ENCODE measurements around the gene ZDHHC11.
"Not testable (repeated sequence)": the region's sequence is repeated elsewhere in the genome, so short reads cannot be mapped to it uniquely, and the experiment has no call there.

DNA sequence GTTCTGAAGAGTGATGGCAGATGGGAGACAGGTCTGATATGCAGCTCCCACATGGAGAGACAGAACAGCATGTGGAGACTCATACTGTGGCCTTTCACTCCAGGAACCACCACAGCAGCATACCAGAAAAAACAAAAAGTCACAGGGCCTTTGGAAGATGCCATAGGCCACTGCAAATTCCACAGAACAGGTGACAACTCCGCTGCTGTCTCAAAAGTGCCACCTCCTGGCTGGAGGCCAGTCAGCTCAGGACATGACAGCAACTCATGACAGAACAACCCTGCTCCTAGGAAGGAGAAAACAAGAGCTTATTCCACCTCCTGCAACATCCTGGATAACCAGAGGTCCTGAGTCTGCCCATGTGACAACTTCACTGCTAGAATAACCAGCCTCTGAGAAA lies 25.2 kb downstream of the ZDHHC11 start:
- TF ChIP-seq, protein P1, sequence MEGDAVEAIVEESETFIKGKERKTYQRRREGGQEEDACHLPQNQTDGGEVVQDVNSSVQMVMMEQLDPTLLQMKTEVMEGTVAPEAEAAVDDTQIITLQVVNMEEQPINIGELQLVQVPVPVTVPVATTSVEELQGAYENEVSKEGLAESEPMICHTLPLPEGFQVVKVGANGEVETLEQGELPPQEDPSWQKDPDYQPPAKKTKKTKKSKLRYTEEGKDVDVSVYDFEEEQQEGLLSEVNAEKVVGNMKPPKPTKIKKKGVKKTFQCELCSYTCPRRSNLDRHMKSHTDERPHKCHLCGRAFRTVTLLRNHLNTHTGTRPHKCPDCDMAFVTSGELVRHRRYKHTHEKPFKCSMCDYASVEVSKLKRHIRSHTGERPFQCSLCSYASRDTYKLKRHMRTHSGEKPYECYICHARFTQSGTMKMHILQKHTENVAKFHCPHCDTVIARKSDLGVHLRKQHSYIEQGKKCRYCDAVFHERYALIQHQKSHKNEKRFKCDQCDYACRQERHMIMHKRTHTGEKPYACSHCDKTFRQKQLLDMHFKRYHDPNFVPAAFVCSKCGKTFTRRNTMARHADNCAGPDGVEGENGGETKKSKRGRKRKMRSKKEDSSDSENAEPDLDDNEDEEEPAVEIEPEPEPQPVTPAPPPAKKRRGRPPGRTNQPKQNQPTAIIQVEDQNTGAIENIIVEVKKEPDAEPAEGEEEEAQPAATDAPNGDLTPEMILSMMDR (conservative IDR thresholded peaks at IDR 0.05; ENCODE audit: low read length) = not testable (repeated sequence)
- TF ChIP-seq EZH2phosphoT487 (IDR thresholded peaks at IDR 0.05; ENCODE audit: borderline replicate concordance, low read depth, low read length) = not testable (repeated sequence)
